Stomach (tissue), 9 donors: ENCODE measurements around the gene TRAF6. TPM values are rescaled to one million over a fixed set of nuclear protein-coding genes. Genes with fewer than 3 reads are reported as not detected.

ENCODE experiments used
- DNase-seq, 2 donors: peaks; one replicate each; pipeline versions ENCODE4 v3.0.0 to v3.0.0-alpha.2; 2013 to 2019
- H3K27ac ChIP-seq, 5 donors: fragments of 200-600 bp in 4 of 5; sonication (generic) in 4 of 5; one replicate each; pipeline ENCODE4 v1.5.1; 2013 to 2019; ENCODE audit warnings: mild to moderate bottlenecking in 1 of 5, moderate library complexity in 1 of 5
- H3K27me3 ChIP-seq, 3 donors: fragments of 200-600 bp; sonication (generic); one replicate each; pipeline ENCODE4 v1.5.1; 2017 to 2019; ENCODE audit warnings: mixed run types in 1 of 3
- H3K36me3 ChIP-seq, 4 donors: fragments of 200-600 bp; sonication (generic); 1 replicate in 3 of 4; 2 replicates in 1 of 4; pipeline ENCODE4 v1.5.1; 2016 to 2019
- H3K4me1 ChIP-seq, 4 donors: fragments of 200-600 bp; sonication (generic); one replicate each; pipeline ENCODE4 v1.5.1; 2016 to 2019
- H3K4me3 ChIP-seq, 4 donors: fragments of 200-600 bp; sonication (generic) in 3 of 4; one replicate each; pipeline ENCODE4 v1.5.1; 2016 to 2019; ENCODE audit warnings: mild to moderate bottlenecking in 1 of 4
- H3K9me3 ChIP-seq, 4 donors: fragments of 200-600 bp; sonication (generic); one replicate each; pipeline ENCODE4 v1.5.1; 2016 to 2019
- CTCF ChIP-seq, 7 experiments: fragments of 450-650 bp in 4 of 7; fragments of 200-600 bp in 3 of 7; sonication (generic) in 3 of 7; IDR thresholded peaks; one replicate each; pipeline ENCODE4 v1.5.1; 2016 to 2019; ENCODE audit warnings: antibody characterized with exemption in 7 of 7, control low read depth in 2 of 7, mild to moderate bottlenecking in 1 of 7
- EP300 ChIP-seq: sonication (generic); formaldehyde crosslinking; IDR thresholded peaks from one replicate; pipeline ENCODE4 v1.6.1; 2017; ENCODE audit warnings: antibody characterized with exemption
- POLR2A ChIP-seq, 4 donors: fragments of 450-650 bp; IDR thresholded peaks; one replicate each; pipeline ENCODE4 v1.6.1; 2016; ENCODE audit warnings: antibody characterized with exemption in 4 of 4, control low read depth in 2 of 4, mild to moderate bottlenecking in 1 of 4, moderate library complexity in 1 of 4
- POLR2AphosphoS5 ChIP-seq, 3 donors: sonication (generic); formaldehyde crosslinking; IDR thresholded peaks; one replicate each; pipeline ENCODE4 v1.6.1; 2016; ENCODE audit warnings: antibody characterized with exemption in 3 of 3
- WGBS, 5 donors: extraction: QIAGEN DNeasy Blood & Tissue Kit in 3 of 5; methylation state at CpG; one replicate each; pipeline versions ENCODE4 v1.1.5 to v1.1.7; 2013 to 2018; 5-methylcytosine and 5-hydroxymethylcytosine counted together
- intact Hi-C: fragments of 100-400 bp; cut with DNase I; formaldehyde crosslinking; loops from one replicate; pipeline ENCODE4 v1.15.1; 2023; ENCODE audit warnings: low total_unique reads
- polyA plus RNA-seq, 3 donors: library from polyadenylated mRNA; stranded (reverse); fragments of 200-250 nt; gene quantifications; one replicate each; pipeline ENCODE4 v1.2.3, GENCODE V29; 2013
- total RNA-seq, 5 donors: library from RNA; depleted of rRNA; stranded (reverse); fragments of >200 nt; gene quantifications; one replicate each; pipeline versions ENCODE4 v1.1.0 to v1.2.3, GENCODE V29; 2014 to 2016
- donor health status: healthy with polysubstance abuse.
- donor health status: Bipolar disorder and iron deficiency.
- donor health status: healthy.

The TRAF6 gene
- total and polyA plus RNA-seq, 8 donors = 1.2 to 19.2 (median 4.7) TPM

GRCh38 chr11:36462321-36462720, 47.8 kb downstream of the TRAF6 start:
- whole genome bisulfite sequencing, 5 donors = 93 to 99% (median 95%) methylated on average over 11 to 15 of the region's 15 CpGs
- no peak for TF ChIP-seq POLR2A (IDR thresholded peaks at IDR 0.05)
- no peak for TF ChIP-seq POLR2AphosphoS5 (IDR thresholded peaks at IDR 0.05)
- TF ChIP-seq EP300 = no peak
- H3K4me3 ChIP-seq = no peak overlapping the region
- intact Hi-C loops = no loop called here
- H3K27me3 ChIP-seq = no peaks in the 10 kb centered on the region
- no peak overlapping the region for H3K27ac ChIP-seq
- peaks cover 0 to 12% (median 11%) of the 10 kb centered on the region in 4 donors for H3K36me3 ChIP-seq
- DNase-seq = no peak
- no peaks in the 10 kb centered on the region for H3K9me3 ChIP-seq
- no peaks in the 10 kb centered on the region for H3K4me1 ChIP-seq

DNA sequence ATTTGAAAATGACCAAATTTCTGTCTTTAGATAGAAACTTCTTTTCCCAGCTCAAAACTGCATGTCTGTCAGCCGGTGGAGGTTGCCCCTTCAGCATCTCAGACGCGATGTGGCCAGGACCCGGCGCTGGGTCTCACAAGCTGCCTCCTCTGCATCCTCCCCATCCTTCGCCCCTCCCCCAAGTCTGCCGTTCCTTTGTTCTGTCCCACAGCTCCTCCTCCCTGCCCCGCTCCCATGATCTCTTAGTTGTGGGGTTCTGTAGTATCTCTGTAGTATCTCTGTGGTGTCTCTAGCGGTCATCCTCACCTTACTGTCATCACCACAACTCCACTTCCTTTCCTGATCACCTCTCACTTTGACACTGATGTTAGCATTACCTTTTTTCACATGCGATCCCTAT, 49.9 kb downstream of the TRAF6 start:
- no peak for DNase-seq
- Histone ChIP-seq H3K36me3 (peaks cover 0 to 15% (median 11%) of the 10 kb centered on the region in 4 donors), H3K27ac (no peak overlapping the region), H3K27me3 (no peaks in the 10 kb centered on the region), H3K4me3 (no peak overlapping the region), H3K9me3 (no peaks in the 10 kb centered on the region), H3K4me1 (peaks cover 0 to 5% (median 0%) of the 10 kb centered on the region in 4 donors)
- WGBS, 5 donors = 70 to 79% (median 72%) methylated on average over 10 of the region's 10 CpGs
- intact Hi-C loops = no loop called here
- TF ChIP-seq POLR2AphosphoS5 (IDR thresholded peaks at IDR 0.05) (no peak), POLR2A (IDR thresholded peaks at IDR 0.05) (no peak)

GRCh38 chr11:36459046-36459445, 51.0 kb downstream of the TRAF6 start:
- H3K27ac ChIP-seq = no peak overlapping the region
- TF ChIP-seq POLR2AphosphoS5 (IDR thresholded peaks at IDR 0.05) (no peak), EP300 (no peak), POLR2A (IDR thresholded peaks at IDR 0.05) (no peak), CTCF (IDR thresholded peaks at IDR 0.05) (no peak)
- H3K4me3 ChIP-seq = no peak overlapping the region
- peaks cover 0 to 5% (median 0%) of the 10 kb centered on the region in 4 donors for H3K4me1 ChIP-seq
- intact Hi-C loops = no loop called here
- 82 to 89% (median 86%) methylated on average over 6 to 7 of the region's 7 CpGs for WGBS, 5 donors
- H3K9me3 ChIP-seq = no peaks in the 10 kb centered on the region
- H3K36me3 ChIP-seq = peaks cover 0 to 22% (median 11%) of the 10 kb centered on the region in 4 donors
- H3K27me3 ChIP-seq = no peaks in the 10 kb centered on the region
- no peak for DNase-seq

DNA sequence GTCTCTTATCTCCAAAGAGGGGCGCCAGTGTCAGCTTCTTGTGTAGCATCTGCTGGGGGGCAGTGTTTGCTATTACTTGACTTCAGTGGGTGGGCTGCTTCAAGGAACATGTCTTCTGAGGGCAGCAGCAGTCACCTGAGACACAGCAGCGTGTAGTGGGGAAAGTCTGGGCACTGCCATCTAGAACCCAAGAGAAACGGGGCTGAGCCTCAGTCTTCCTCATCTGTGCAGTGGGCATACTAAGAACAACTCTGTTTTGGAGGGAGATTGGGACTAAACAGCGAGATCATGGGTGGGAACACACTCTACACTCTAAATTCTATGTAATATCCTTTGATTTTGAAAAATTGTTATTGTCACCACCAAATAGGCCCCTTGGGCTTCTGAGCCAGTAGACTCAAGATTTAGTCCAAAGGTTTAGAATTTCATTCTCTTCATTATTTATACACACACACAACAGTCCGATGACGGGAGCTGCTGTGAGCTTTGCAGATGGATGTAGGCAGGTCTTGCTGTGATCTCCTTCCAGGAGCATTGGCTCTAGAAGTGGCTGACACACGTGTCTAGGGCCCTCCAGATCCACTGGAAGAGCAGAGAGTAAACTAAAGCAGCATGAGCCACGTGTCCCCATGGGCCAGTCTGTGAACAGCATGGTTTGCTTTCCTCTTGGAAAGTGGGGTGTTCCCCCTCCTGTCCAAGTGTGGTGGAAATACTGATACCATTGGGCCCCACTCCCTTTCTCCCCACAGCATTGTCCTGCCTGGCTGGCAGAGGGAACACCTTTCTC, 51.8 kb downstream of the TRAF6 start:
- H3K27ac ChIP-seq = no peak overlapping the region
- H3K4me1 ChIP-seq = peaks cover 0 to 5% (median 0%) of the 10 kb centered on the region in 4 donors
- peaks cover 0 to 22% (median 11%) of the 10 kb centered on the region in 4 donors for H3K36me3 ChIP-seq
- no peak for DNase-seq
- H3K27me3 ChIP-seq = no peaks in the 10 kb centered on the region
- H3K9me3 ChIP-seq = no peaks in the 10 kb centered on the region
- 77 to 88% (median 84%) methylated on average over 8 of the region's 8 CpGs for WGBS, 5 donors
- H3K4me3 ChIP-seq = no peak overlapping the region
- no peak for TF ChIP-seq POLR2AphosphoS5 (IDR thresholded peaks at IDR 0.05)
- TF ChIP-seq POLR2A (IDR thresholded peaks at IDR 0.05) = no peak
- no peak for TF ChIP-seq EP300
- TF ChIP-seq CTCF (IDR thresholded peaks at IDR 0.05) = no peak
- intact Hi-C loops = no loop called here

GRCh38 chr11:36456156-36456555, 53.9 kb downstream of the TRAF6 start:
- DNase-seq = no peak
- WGBS, 5 donors = 75 to 85% (median 82%) methylated on average over 5 to 6 of the region's 6 CpGs
- Histone ChIP-seq H3K27ac (peak overlapping the region; percentile 52 to 78 (median 59)), H3K4me3 (no peak overlapping the region), H3K27me3 (no peaks in the 10 kb centered on the region), H3K36me3 (peaks cover 0 to 16% (median 0%) of the 10 kb centered on the region in 4 donors), H3K9me3 (no peaks in the 10 kb centered on the region), H3K4me1 (peaks cover 0 to 17% (median 0%) of the 10 kb centered on the region in 4 donors)
- TF ChIP-seq POLR2AphosphoS5 (IDR thresholded peaks at IDR 0.05) = no peak
- TF ChIP-seq CTCF (IDR thresholded peaks at IDR 0.05) = no peak
- no peak for TF ChIP-seq POLR2A (IDR thresholded peaks at IDR 0.05)
- no peak for TF ChIP-seq EP300
- intact Hi-C loops = no loop called here
